ENCODE measurements around the gene SFTPB. TPM values are rescaled to one million over a fixed set of nuclear protein-coding genes. Genes with fewer than 3 reads are reported as not detected.
A peak's percentile ranks its signal among the peaks of the same experiment; 100 is the strongest.
"Not testable (repeated sequence)": the region's sequence is repeated elsewhere in the genome, so short reads cannot be mapped to it uniquely, and the experiment has no call there.

SFTPB gene
- total and polyA plus RNA-seq, 4 donors: not detected

DNA sequence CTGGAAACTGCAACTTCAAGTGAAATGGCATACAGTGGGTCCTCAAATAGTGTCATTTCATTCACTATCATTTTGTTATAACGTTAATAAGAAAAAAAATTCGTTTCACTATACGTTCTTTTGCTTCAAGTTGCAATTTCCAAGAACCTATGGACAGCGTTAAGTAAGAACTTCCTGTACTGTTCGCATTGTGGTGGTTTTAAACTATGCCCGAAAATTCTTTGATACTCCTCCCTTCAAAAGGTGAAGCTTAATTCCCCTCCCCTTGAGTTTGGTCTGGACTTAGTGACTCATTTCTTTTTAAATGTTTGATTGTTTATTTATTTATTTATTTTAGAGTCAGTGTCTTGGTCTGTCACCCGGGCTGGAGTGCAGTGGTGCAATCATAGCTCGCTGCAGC lies 46.8 kb upstream of the SFTPB start (continued):
- TF ChIP-seq REST (IDR thresholded peaks at IDR 0.05) (no peak), RXRA (IDR thresholded peaks at IDR 0.05) (no peak), NR2F2 (IDR thresholded peaks at IDR 0.05) (no peak), JUND (IDR thresholded peaks at IDR 0.05) (no peak), HNF4G (IDR thresholded peaks at IDR 0.05) (no peak), GABPA (IDR thresholded peaks at IDR 0.05 in 1 of 2, conservative IDR thresholded peaks at IDR 0.05 in 1 of 2) (no peak), RAD21 (IDR thresholded peaks at IDR 0.05) (no peak), YY1 (IDR thresholded peaks at IDR 0.05) (no peak), HNF4A (conservative IDR thresholded peaks at IDR 0.05) (no peak)
- TF ChIP-seq, protein P1, sequence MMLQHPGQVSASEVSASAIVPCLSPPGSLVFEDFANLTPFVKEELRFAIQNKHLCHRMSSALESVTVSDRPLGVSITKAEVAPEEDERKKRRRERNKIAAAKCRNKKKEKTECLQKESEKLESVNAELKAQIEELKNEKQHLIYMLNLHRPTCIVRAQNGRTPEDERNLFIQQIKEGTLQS (IDR thresholded peaks at IDR 0.05): no peak

DNA sequence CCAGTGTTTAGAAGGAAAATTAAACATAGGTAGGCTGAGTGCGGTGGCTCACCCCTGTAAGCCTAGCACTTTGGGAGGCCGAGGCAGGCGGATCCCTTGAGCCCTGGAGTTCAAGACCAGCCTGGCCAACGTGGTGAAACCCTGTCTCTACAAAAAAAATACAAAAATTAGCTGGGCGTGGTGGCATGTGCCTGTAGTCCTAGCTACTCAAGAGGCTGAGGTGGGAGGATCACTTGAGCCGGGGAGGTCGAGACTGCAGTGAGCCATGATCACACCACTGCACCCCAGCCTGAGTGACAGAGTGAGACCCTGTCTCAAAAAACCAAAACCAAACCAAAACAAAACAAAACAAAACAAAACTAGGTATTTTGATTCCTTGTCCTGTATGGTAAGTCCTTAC lies 46.4 kb upstream of the SFTPB start:
- peaks cover 16 to 44% (median 30%) of the 10 kb centered on the region in 4 donors for H3K4me1 ChIP-seq (ENCODE audit: control insufficient read depth in 4 of 4, insufficient read depth in 4 of 4, low read length in 3 of 4)
- peak overlapping the region; percentile 96 to 99 for H3K27ac ChIP-seq (ENCODE audit: low read depth in 1 of 2, low read length in 2 of 2)
- H3K4me3 ChIP-seq (ENCODE audit: low read depth in 1 of 3, low read length in 3 of 3); H3K9me3 ChIP-seq (ENCODE audit: control insufficient read depth in 4 of 4, low read length in 3 of 4); H3K36me3 ChIP-seq (ENCODE audit: control insufficient read depth in 4 of 4, insufficient read depth in 3 of 4, low read depth in 1 of 4, low read length in 3 of 4); H3K9ac ChIP-seq (ENCODE audit: low read depth in 1 of 2, low read length in 2 of 2); DNase-seq (ENCODE audit: low spot score); H3K27me3 ChIP-seq (ENCODE audit: control insufficient read depth in 4 of 4, insufficient read depth in 4 of 4, low read length in 3 of 4): not testable (repeated sequence)
- WGBS: 95% methylated on average over 7 of the region's 7 CpGs

DNA sequence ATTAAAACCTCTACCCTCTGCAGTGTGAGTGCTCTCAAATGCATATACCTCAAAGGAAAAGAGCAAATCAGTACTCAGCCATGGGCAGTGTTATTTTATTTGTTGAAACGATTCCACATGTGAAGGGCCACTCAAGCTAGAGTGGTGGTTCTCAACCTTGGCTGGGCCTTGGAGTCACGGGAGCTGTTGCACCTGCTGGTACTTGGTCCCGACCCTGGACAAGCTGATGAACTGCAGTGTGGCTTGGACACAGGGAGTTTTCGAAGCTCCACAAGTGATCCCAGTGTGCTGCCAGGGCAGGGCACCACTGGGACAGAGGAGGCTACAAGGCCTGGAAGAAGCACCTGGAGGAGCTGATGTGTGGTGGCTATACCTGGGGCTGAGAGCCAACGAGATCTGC lies 45.8 kb upstream of the SFTPB start:
- TF ChIP-seq, protein P2, sequence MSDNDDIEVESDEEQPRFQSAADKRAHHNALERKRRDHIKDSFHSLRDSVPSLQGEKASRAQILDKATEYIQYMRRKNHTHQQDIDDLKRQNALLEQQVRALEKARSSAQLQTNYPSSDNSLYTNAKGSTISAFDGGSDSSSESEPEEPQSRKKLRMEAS (IDR thresholded peaks at IDR 0.05): no peak
- no peak for TF ChIP-seq SP1 (IDR thresholded peaks at IDR 0.05)
- no peak for TF ChIP-seq JUND (IDR thresholded peaks at IDR 0.05)
- TF ChIP-seq NR2F2 (IDR thresholded peaks at IDR 0.05): no peak
- TF ChIP-seq GABPA (IDR thresholded peaks at IDR 0.05 in 1 of 2, conservative IDR thresholded peaks at IDR 0.05 in 1 of 2): no peak
- TF ChIP-seq RAD21 (IDR thresholded peaks at IDR 0.05): no peak
- no peak for TF ChIP-seq FOXA2 (IDR thresholded peaks at IDR 0.05)
- TF ChIP-seq HNF4G (IDR thresholded peaks at IDR 0.05): no peak
- no peak for TF ChIP-seq CTCF (IDR thresholded peaks at IDR 0.05; ENCODE audit: low read depth, low read length, missing input control)
- TF ChIP-seq EGR1 (IDR thresholded peaks at IDR 0.05; ENCODE audit: low read depth in 2 of 2): no peak
- no peak for TF ChIP-seq ZBTB33 (IDR thresholded peaks at IDR 0.05)
- no peak for TF ChIP-seq FOXA1 (IDR thresholded peaks at IDR 0.05)
- TF ChIP-seq REST (IDR thresholded peaks at IDR 0.05): no peak
- no peak for TF ChIP-seq RXRA (IDR thresholded peaks at IDR 0.05)
- H3K9ac ChIP-seq (ENCODE audit: low read depth in 1 of 2, low read length in 2 of 2): peak overlapping the region in 1 of 2 donors; percentile 92
- H3K4me1 ChIP-seq (ENCODE audit: control insufficient read depth in 4 of 4, insufficient read depth in 4 of 4, low read length in 3 of 4): peaks cover 22 to 50% (median 33%) of the 10 kb centered on the region in 4 donors

More for the DNA sequence above, 45.8 kb upstream of the SFTPB start:
- Histone ChIP-seq H3K9me3 (ENCODE audit: control insufficient read depth in 4 of 4, low read length in 3 of 4) (no peaks in the 10 kb centered on the region), H3K36me3 (ENCODE audit: control insufficient read depth in 4 of 4, insufficient read depth in 3 of 4, low read depth in 1 of 4, low read length in 3 of 4) (no peaks in the 10 kb centered on the region), H3K4me3 (ENCODE audit: low read depth in 1 of 3, low read length in 3 of 3) (no peak overlapping the region), H3K27me3 (ENCODE audit: control insufficient read depth in 4 of 4, insufficient read depth in 4 of 4, low read length in 3 of 4) (no peaks in the 10 kb centered on the region), H3K27ac (ENCODE audit: low read depth in 1 of 2, low read length in 2 of 2) (peak overlapping the region; percentile 96 to 99)
- no peak for DNase-seq (ENCODE audit: low spot score)
- 86% methylated on average over 5 of the region's 5 CpGs for WGBS

Data from liver (tissue), 9 donors.